Right atrium auricular region (tissue), 2 donors: Measurements from ENCODE around the gene SHC4. TPM values are rescaled to one million over a fixed set of nuclear protein-coding genes. Genes with fewer than 3 reads are reported as not detected.

Experiments
- DNase-seq: peaks from one replicate; pipeline ENCODE4 v3.0.0-alpha.2; 2019; ENCODE audit warnings: low spot score
- H3K27ac ChIP-seq, 2 donors: fragments of 200-600 bp; sonication (generic); 1 replicate in 1 of 2; 2 replicates in 1 of 2; pipeline ENCODE4 v1.5.1; 2016 to 2019
- H3K27me3 ChIP-seq, 2 donors: fragments of 200-600 bp; sonication (generic); one replicate each; pipeline versions ENCODE4 v1.5.1 to v1.6.0; 2017 to 2019
- H3K36me3 ChIP-seq: fragments of 200-600 bp; sonication (generic); one replicate; pipeline ENCODE4 v1.5.1; 2016
- H3K4me1 ChIP-seq, 2 donors: fragments of 200-600 bp; sonication (generic); one replicate each; pipeline versions ENCODE4 v1.5.1 to v1.6.0; 2017 to 2019
- H3K4me3 ChIP-seq, 2 donors: fragments of 200-600 bp; sonication (generic); 1 replicate in 1 of 2; 2 replicates in 1 of 2; pipeline ENCODE4 v1.5.1; 2017 to 2019; ENCODE audit warnings: mild to moderate bottlenecking in 1 of 2, moderate library complexity in 1 of 2
- H3K9me3 ChIP-seq, 2 donors: fragments of 200-600 bp; sonication (generic); one replicate each; pipeline ENCODE4 v1.5.1; 2019
- total RNA-seq, 2 donors: library from RNA; depleted of rRNA; stranded (reverse); fragments of >200 nt; gene quantifications; one replicate each; pipeline ENCODE4 v1.1.0, GENCODE V29; 2016
- TF ChIP-seq, protein P1 (sequence below), 2 donors: fragments of 200-600 bp; sonication (generic); IDR thresholded peaks; one replicate each; pipeline ENCODE4 v1.5.1; 2019; ENCODE audit warnings: antibody characterized with exemption in 2 of 2

SHC4 gene
- total RNA-seq, 2 donors from 2014 or later, result 4.9 to 5.3 TPM

DNA sequence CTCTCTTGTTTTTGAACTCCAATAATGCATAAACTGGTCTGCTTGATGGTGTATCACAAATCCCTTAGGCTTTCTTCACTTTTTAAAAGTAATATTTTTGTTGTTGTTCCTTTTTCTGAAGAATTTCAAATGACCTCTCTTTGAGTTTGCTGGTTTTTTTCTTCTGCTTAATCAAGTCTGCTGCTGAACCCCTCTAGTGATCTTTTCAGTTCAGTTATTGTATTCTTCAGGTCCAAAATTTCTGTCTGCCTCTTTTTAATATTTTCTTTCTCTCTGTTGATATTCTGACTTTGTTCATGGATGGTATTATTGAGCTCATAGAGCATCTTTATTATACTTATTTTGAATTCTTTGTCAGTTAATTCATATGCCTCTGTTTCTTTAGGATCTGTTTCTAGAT lies 131.1 kb downstream of the SHC4 start:
- DNase-seq, result no peak
- H3K27me3 ChIP-seq, result no peaks in the 10 kb centered on the region
- H3K4me3 ChIP-seq, result no peak overlapping the region
- no peaks in the 10 kb centered on the region for H3K36me3 ChIP-seq
- TF ChIP-seq, protein P1, sequence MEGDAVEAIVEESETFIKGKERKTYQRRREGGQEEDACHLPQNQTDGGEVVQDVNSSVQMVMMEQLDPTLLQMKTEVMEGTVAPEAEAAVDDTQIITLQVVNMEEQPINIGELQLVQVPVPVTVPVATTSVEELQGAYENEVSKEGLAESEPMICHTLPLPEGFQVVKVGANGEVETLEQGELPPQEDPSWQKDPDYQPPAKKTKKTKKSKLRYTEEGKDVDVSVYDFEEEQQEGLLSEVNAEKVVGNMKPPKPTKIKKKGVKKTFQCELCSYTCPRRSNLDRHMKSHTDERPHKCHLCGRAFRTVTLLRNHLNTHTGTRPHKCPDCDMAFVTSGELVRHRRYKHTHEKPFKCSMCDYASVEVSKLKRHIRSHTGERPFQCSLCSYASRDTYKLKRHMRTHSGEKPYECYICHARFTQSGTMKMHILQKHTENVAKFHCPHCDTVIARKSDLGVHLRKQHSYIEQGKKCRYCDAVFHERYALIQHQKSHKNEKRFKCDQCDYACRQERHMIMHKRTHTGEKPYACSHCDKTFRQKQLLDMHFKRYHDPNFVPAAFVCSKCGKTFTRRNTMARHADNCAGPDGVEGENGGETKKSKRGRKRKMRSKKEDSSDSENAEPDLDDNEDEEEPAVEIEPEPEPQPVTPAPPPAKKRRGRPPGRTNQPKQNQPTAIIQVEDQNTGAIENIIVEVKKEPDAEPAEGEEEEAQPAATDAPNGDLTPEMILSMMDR (IDR thresholded peaks at IDR 0.05), result no peak
- H3K27ac ChIP-seq, result no peak overlapping the region
- H3K9me3 ChIP-seq, result peaks cover 0 to 16% of the 10 kb centered on the region in 2 donors
- H3K4me1 ChIP-seq, result no peaks in the 10 kb centered on the region

DNA sequence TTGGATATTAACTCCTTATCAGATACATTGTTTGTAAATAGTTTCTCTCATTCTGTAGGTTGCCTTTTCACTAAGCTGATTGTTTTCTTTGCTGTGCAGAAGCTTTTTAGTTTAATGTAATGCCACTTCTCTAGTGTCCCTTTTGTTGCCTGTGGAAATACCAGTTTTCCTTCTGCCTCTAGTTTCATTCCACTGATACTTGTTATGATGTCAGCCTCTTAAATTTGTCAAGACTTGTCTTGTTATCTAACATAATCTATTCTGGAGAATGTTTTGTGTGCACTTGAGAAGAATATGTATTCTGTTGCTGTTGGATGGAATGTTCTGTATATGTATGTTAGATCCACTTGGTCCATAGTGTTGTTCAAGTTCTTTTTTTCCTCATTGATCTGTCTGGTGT lies 134.8 kb downstream of the SHC4 start:
- TF ChIP-seq, protein P1 (IDR thresholded peaks at IDR 0.05), result no peak
- no peaks in the 10 kb centered on the region for H3K27me3 ChIP-seq

DNA sequence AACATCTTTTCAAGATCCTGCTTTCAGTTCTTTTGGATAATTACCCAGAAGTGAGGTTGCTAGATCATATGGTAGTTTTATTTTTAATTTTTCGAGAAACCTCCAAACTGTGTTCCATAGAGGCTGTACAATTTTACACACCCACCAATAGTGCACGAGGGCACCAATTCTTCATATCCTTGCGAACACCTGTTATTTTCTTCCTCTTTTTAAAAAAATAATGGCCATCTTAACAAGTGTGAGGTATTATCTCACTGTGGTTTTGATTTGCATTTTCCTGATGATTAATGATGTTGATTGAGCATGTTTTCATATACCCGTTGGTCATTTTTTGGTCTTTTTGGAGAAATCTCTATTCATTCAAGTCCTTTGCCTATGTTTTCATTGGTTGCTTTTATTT lies 135.2 kb downstream of the SHC4 start:
- no peak for DNase-seq

More for the DNA sequence above, 134.8 kb downstream of the SHC4 start:
- H3K4me3 ChIP-seq, result no peak overlapping the region
- no peak overlapping the region for H3K27ac ChIP-seq
- peaks cover 0 to 12% of the 10 kb centered on the region in 2 donors for H3K9me3 ChIP-seq
- no peaks in the 10 kb centered on the region for H3K36me3 ChIP-seq
- DNase-seq, result no peak
- no peaks in the 10 kb centered on the region for H3K4me1 ChIP-seq

DNA sequence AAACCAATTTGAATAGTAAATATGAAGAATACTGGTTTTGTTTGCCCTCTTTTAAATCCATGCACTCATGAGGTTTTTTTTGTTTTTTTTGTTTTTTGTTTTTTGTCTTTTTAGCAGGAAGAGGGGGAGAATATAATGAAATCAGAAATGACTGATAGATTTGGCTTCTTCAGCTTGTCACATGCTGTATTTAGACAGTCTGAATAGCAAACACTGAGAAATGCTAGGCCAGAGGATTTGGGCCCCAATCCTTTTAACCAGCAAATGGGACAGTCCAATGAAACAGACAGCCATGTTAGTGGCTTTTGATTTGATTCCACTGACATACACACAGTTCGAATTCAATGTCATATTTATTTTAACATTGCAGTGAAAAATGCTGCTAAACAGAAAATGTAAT lies 138.6 kb downstream of the SHC4 start:
- Histone ChIP-seq H3K4me3 (no peak overlapping the region), H3K27me3 (no peaks in the 10 kb centered on the region), H3K27ac (no peak overlapping the region), H3K4me1 (no peaks in the 10 kb centered on the region), H3K9me3 (no peaks in the 10 kb centered on the region), H3K36me3 (no peaks in the 10 kb centered on the region)
- no peak for DNase-seq
- TF ChIP-seq, protein P1 (IDR thresholded peaks at IDR 0.05), result no peak

More for the DNA sequence above, 135.2 kb downstream of the SHC4 start:
- Histone ChIP-seq H3K27me3 (no peaks in the 10 kb centered on the region), H3K36me3 (no peaks in the 10 kb centered on the region), H3K9me3 (peaks cover 0 to 8% of the 10 kb centered on the region in 2 donors), H3K4me1 (no peaks in the 10 kb centered on the region), H3K4me3 (no peak overlapping the region), H3K27ac (no peak overlapping the region)
- TF ChIP-seq, protein P1 (IDR thresholded peaks at IDR 0.05), result no peak

DNA sequence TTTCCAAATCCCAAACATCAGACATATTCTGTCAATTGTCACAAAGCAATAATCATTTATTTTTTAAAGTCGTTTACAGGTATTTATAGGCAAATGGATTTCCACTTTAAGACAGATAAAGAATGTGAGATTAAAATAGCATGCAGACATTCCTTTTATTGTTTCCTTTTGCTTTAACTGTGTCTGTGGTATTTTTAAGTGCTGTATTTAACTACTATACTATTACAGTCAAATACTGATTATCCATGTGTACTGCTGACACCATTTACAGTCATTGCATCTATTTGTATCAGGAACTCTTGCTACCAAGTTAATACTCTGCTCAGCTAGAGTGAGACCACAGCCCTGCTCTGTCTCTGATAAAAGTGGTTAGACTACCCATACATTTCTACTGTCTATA lies 140.0 kb downstream of the SHC4 start:
- Histone ChIP-seq H3K27me3 (no peaks in the 10 kb centered on the region), H3K4me3 (no peak overlapping the region), H3K27ac (no peak overlapping the region), H3K4me1 (no peaks in the 10 kb centered on the region), H3K36me3 (no peaks in the 10 kb centered on the region), H3K9me3 (no peaks in the 10 kb centered on the region)
- DNase-seq, result no peak
- TF ChIP-seq, protein P1 (IDR thresholded peaks at IDR 0.05), result no peak

DNA sequence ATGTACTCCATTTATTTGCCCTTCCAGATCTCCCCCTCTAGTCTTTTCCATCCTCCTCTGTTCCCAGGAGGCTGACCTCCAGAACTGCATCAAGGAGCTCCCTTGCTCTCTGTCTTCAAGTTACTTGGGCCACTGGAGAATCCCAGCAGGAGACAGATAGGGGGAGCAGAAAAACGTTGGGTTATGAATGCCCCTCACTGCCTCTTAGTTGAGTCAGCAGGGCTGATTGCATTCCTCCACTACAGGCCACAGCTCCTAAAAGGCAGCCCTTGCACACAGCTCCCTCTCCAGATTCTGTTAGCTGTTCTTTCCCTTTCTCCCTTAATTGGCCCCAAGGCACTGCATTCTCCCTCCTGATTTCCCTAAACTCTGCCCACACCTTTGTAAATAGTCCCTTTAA lies 140.5 kb downstream of the SHC4 start:
- Histone ChIP-seq H3K36me3 (no peaks in the 10 kb centered on the region), H3K27ac (no peak overlapping the region), H3K27me3 (no peaks in the 10 kb centered on the region), H3K4me3 (no peak overlapping the region), H3K9me3 (no peaks in the 10 kb centered on the region), H3K4me1 (no peaks in the 10 kb centered on the region)
- TF ChIP-seq, protein P1 (IDR thresholded peaks at IDR 0.05), result no peak
- no peak for DNase-seq
